ENCODE measurements around the gene PRIMPOL.
"Not testable (repeated sequence)": the region's sequence is repeated elsewhere in the genome, so short reads cannot be mapped to it uniquely, and the experiment has no call there.

DNA sequence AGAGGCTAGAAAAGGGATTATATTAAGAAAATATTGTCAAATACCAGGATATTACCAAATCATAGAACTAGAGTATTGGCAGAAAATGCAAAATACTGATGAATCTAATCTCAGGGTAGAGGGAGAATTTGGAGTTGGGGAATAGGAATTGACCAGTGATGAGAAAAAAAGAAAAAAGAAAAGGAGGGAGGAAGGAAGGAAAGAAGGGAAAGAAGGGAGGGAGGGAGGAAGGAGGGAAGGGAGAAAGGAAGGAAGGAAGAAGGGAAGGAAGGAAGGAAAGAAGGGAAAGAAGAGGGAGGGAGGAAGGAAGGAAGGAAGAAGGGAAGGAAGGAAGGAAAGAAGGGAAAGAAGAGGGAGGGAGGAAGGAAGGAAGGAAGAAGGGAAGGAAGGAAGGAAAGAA is 3.1 kb downstream of the PRIMPOL start:
- TF ChIP-seq POLR2A, POLR2AphosphoS5, TAF1 (IDR thresholded peaks at IDR 0.05; ENCODE audit: low read depth, low read length): not testable (repeated sequence)
